HG03571 (cell line): ENCODE data around the gene AFG1L.
"Not testable (repeated sequence)": the region's sequence is repeated elsewhere in the genome, so short reads cannot be mapped to it uniquely, and the experiment has no call there.

Experiments used
- ATAC-seq: cut with Tn5 transposase; IDR thresholded peaks from one replicate; pipeline ENCODE4 v1.9.1; 2021; ENCODE audit not compliant: unreplicated experiment

The AFG1L gene

GRCh38 chr6:108294727-108295625 is at the start of gene AFG1L:
AFG1L (plus strand) TSS chr6:108295054; CDS start chr6:108295080, 26 bp downstream.
- ATAC-seq, result peak; percentile 81

GRCh38 chr6:108245095-108245494 is 49.8 kb upstream of the AFG1L start:
- not testable (repeated sequence) for ATAC-seq

GRCh38 chr6:108247965-108248536 is 46.8 kb upstream of the AFG1L start:
- no peak for ATAC-seq

GRCh38 chr6:108250240-108250866 is 44.5 kb upstream of the AFG1L start:
- ATAC-seq, result no peak

GRCh38 chr6:108251252-108251651 is 43.6 kb upstream of the AFG1L start:
- ATAC-seq, result no peak

GRCh38 chr6:108252055-108252454 is 42.8 kb upstream of the AFG1L start:
- no peak for ATAC-seq

GRCh38 chr6:108253241-108253640 is 41.6 kb upstream of the AFG1L start:
- no peak for ATAC-seq

- ATAC-seq, result no peak
These were observed 40.1 kb upstream of the AFG1L start for GRCh38 chr6:108254433-108255410.

- peak; percentile 12 for ATAC-seq
These were observed 34.6 kb upstream of the AFG1L start for GRCh38 chr6:108260126-108260808.

- peak; percentile 87 for ATAC-seq
These were observed 33.9 kb upstream of the AFG1L start, which contains the start of gene SNX3 for GRCh38 chr6:108260809-108261569. SNX3 (minus strand) TSS chr6:108261040; CDS start chr6:108260921, 119 bp downstream.

GRCh38 chr6:108263371-108263770 is 31.5 kb upstream of the AFG1L start:
- ATAC-seq, result no peak

- ATAC-seq, result no peak
These were observed 26.0 kb upstream of the AFG1L start for GRCh38 chr6:108268845-108269244.

- ATAC-seq, result not testable (repeated sequence)
These were observed 24.9 kb upstream of the AFG1L start for GRCh38 chr6:108269955-108270354.

- no peak for ATAC-seq
These were observed 20.3 kb upstream of the AFG1L start for GRCh38 chr6:108274546-108274945.

GRCh38 chr6:108275976-108276375 is 18.9 kb upstream of the AFG1L start:
- ATAC-seq, result no peak

- no peak for ATAC-seq
These were observed 17.6 kb upstream of the AFG1L start for GRCh38 chr6:108277295-108277694.

GRCh38 chr6:108277831-108278230 is 17.0 kb upstream of the AFG1L start:
- no peak for ATAC-seq

GRCh38 chr6:108285381-108285780 is 9.5 kb upstream of the AFG1L start:
- no peak for ATAC-seq

GRCh38 chr6:108286366-108286765 is 8.5 kb upstream of the AFG1L start:
- no peak for ATAC-seq
